Astrocyte (in vitro differentiated cells and primary cell): Measurements from ENCODE around the gene DENND1B. TPM values are rescaled to one million over a fixed set of nuclear protein-coding genes. Genes with fewer than 3 reads are reported as not detected.

ENCODE experiments used
- DNase-seq: peaks from one replicate; pipeline ENCODE4 v3.0.0-alpha.2; 2010; ENCODE audit warnings: low read depth
- FAIRE-seq: peaks from 2 replicates; lab custom pipeline; 2011; peaks lifted over from hg19 to GRCh38; lab: Jason Lieb, UNC
- H2AFZ ChIP-seq: 2 replicates; pipeline ENCODE4 v1.6.0; 2012; ENCODE audit warnings: low read depth, low read length, inconsistent platforms
- H3K27ac ChIP-seq: 2 replicates; pipeline ENCODE4 v1.5.1; 2011; ENCODE audit warnings: low read depth, low read length, inconsistent platforms
- H3K27me3 ChIP-seq: 2 replicates; pipeline ENCODE4 v1.6.0; 2011; ENCODE audit warnings: low read length, inconsistent platforms; ENCODE audit not compliant: insufficient read depth
- H3K36me3 ChIP-seq: 2 replicates; pipeline ENCODE4 v1.5.1; 2011; ENCODE audit warnings: low read length, inconsistent platforms; ENCODE audit not compliant: insufficient read depth
- H3K4me1 ChIP-seq: 2 replicates; pipeline ENCODE4 v1.5.1; 2011; ENCODE audit warnings: low read length, inconsistent platforms; ENCODE audit not compliant: insufficient read depth
- H3K4me2 ChIP-seq: 2 replicates; pipeline ENCODE4 v1.6.0; 2012; ENCODE audit warnings: low read length, inconsistent platforms
- H3K4me3 ChIP-seq: 2 replicates; pipeline ENCODE4 v1.5.1; 2011; ENCODE audit warnings: low read depth, mild to moderate bottlenecking, low read length, inconsistent platforms; ENCODE audit not compliant: insufficient read depth
- H3K79me2 ChIP-seq: 2 replicates; pipeline ENCODE4 v1.6.0; 2012; ENCODE audit warnings: mild to moderate bottlenecking, low read length, inconsistent platforms; ENCODE audit not compliant: insufficient read depth
- H3K9ac ChIP-seq: 2 replicates; pipeline ENCODE4 v1.6.0; 2012; ENCODE audit warnings: mild to moderate bottlenecking, low read length, inconsistent platforms
- H3K9me3 ChIP-seq: 2 replicates; pipeline ENCODE4 v1.5.1; 2012; ENCODE audit warnings: low read depth, mild to moderate bottlenecking, low read length, inconsistent platforms; ENCODE audit not compliant: insufficient read depth
- H4K20me1 ChIP-seq: 2 replicates; pipeline ENCODE4 v1.6.0; 2012; ENCODE audit warnings: low read length, inconsistent platforms; ENCODE audit not compliant: insufficient read depth
- H3K27ac Mint-ChIP-seq: one replicate; pipeline ENCODE4 v1.8.0; 2021; ENCODE audit warnings: mild to moderate bottlenecking, mixed read lengths; ENCODE audit not compliant: unreplicated experiment
- H3K27me3 Mint-ChIP-seq: one replicate; pipeline ENCODE4 v1.8.0; 2021; ENCODE audit warnings: low read depth, mixed read lengths; ENCODE audit not compliant: unreplicated experiment
- H3K36me3 Mint-ChIP-seq: one replicate; pipeline ENCODE4 v1.8.0; 2021; ENCODE audit warnings: low read depth, mixed read lengths; ENCODE audit not compliant: unreplicated experiment
- H3K4me1 Mint-ChIP-seq: one replicate; pipeline ENCODE4 v1.8.0; 2021; ENCODE audit warnings: low read depth, mixed read lengths; ENCODE audit not compliant: unreplicated experiment
- H3K4me3 Mint-ChIP-seq: one replicate; pipeline ENCODE4 v1.8.0; 2021; ENCODE audit warnings: mild to moderate bottlenecking, moderate library complexity, mixed read lengths; ENCODE audit not compliant: unreplicated experiment
- H3K9me3 Mint-ChIP-seq: one replicate; pipeline ENCODE4 v1.8.0; 2021; ENCODE audit warnings: mild to moderate bottlenecking, mixed read lengths; ENCODE audit not compliant: unreplicated experiment
- EZH2 ChIP-seq: IDR thresholded peaks from 2 replicates; pipeline ENCODE4 v1.6.1; 2012; ENCODE audit warnings: mild to moderate bottlenecking, low read length, inconsistent platforms; ENCODE audit not compliant: insufficient read depth
- total RNA-seq: library from RNA; stranded (reverse); gene quantifications from 2 replicates; pipeline ENCODE4 v1.2.1, GENCODE V29; 2021
- TF ChIP-seq, protein P1 (sequence below): IDR thresholded peaks from 2 replicates; pipeline ENCODE4 v1.5.1; 2011; ENCODE audit warnings: low read depth, mild to moderate bottlenecking, inconsistent platforms, low read length, moderate library complexity; ENCODE audit not compliant: insufficient read depth

The DENND1B gene
- total RNA-seq, 1 donor from 2014 or later = 9.6 TPM

DNA sequence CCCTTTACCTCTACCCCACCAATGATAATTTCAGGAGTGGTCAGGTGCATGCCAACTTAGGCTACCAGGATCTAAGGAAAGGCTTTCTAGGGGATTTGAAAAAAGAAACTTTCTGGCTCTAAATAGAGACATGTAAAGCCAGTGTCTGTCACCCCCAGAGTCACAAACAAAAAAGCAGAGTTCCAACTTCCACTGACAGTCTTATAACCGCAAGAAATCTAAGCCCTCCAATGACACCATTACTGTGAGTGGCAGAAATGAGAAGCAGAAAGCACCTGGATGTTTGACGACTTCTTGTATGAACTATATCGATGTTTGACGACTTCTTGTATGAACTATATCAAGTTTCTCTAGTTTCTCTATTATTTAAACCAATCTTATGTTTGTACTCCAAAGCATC is 6.0 kb downstream of the DENND1B start:
- Mint-ChIP-seq H3K36me3 (no peaks in the 10 kb centered on the region), H3K4me1 (peaks cover 11% of the 10 kb centered on the region), H3K27ac (no peak overlapping the region), H3K4me3 (no peak overlapping the region), H3K9me3 (no peaks in the 10 kb centered on the region), H3K27me3 (no peaks in the 10 kb centered on the region)
- Histone ChIP-seq H3K4me3 (no peak overlapping the region), H4K20me1 (peaks cover 3% of the 10 kb centered on the region), H3K27me3 (no peaks in the 10 kb centered on the region), H2AFZ (no peak overlapping the region), H3K27ac (no peak overlapping the region), H3K79me2 (peaks cover 33% of the 10 kb centered on the region), H3K4me1 (no peaks in the 10 kb centered on the region), H3K4me2 (no peak overlapping the region), H3K9me3 (no peaks in the 10 kb centered on the region), H3K9ac (no peak overlapping the region), H3K36me3 (no peaks in the 10 kb centered on the region)
- FAIRE-seq (no peak), DNase-seq (no peak)
- TF ChIP-seq EZH2 = no peak
- TF ChIP-seq, protein P1, sequence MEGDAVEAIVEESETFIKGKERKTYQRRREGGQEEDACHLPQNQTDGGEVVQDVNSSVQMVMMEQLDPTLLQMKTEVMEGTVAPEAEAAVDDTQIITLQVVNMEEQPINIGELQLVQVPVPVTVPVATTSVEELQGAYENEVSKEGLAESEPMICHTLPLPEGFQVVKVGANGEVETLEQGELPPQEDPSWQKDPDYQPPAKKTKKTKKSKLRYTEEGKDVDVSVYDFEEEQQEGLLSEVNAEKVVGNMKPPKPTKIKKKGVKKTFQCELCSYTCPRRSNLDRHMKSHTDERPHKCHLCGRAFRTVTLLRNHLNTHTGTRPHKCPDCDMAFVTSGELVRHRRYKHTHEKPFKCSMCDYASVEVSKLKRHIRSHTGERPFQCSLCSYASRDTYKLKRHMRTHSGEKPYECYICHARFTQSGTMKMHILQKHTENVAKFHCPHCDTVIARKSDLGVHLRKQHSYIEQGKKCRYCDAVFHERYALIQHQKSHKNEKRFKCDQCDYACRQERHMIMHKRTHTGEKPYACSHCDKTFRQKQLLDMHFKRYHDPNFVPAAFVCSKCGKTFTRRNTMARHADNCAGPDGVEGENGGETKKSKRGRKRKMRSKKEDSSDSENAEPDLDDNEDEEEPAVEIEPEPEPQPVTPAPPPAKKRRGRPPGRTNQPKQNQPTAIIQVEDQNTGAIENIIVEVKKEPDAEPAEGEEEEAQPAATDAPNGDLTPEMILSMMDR = no peak

DNA sequence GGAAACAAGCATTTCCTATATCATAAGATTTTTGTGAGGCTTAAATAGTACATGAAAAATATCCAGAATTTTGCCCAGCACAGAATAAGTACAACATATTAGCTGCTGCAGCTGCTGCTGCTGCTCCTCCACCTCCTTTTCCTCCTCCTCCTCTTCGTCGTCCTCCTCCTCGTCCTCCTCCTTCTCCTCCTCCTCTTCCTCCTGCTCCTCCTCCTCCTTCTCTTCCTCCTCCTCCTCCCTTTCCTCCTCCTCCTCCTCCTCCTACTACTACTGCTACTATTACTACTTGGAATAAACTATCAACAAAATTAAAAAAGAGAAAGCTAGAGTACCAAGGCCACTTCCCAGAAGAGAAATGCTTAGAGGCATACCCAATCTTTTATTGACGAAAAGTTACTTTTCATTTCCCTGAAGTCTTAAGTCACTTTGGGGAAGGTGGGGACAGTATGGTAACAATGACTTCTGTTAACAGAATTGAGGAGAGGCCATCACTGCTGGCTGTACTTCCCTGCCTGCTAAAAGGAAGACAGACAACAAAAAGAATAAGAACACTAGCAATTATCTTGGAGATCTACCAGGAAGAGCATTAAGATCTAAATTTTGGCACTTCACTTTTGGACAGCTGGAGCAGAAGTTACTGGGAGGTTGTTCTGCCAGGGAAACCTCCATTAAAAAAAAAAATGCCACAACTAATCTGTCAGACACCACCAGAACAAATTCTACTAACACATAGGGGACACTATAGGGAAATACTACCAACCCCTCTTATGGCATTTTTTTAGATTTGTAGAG is 7.1 kb downstream of the DENND1B start:
- Histone ChIP-seq H3K36me3 (no peaks in the 10 kb centered on the region), H3K27ac (no peak overlapping the region), H3K4me1 (no peaks in the 10 kb centered on the region), H3K4me2 (no peak overlapping the region), H3K27me3 (no peaks in the 10 kb centered on the region), H3K9me3 (no peaks in the 10 kb centered on the region), H3K4me3 (no peak overlapping the region), H2AFZ (no peak overlapping the region), H4K20me1 (peaks cover 8% of the 10 kb centered on the region), H3K9ac (no peak overlapping the region), H3K79me2 (peaks cover 30% of the 10 kb centered on the region)
- DNase-seq (no peak), FAIRE-seq (no peak)
- H3K36me3 Mint-ChIP-seq = no peaks in the 10 kb centered on the region
- H3K9me3 Mint-ChIP-seq = no peaks in the 10 kb centered on the region
- no peaks in the 10 kb centered on the region for H3K27me3 Mint-ChIP-seq
- no peak for TF ChIP-seq EZH2
- TF ChIP-seq, protein P1 = no peak
- no peak overlapping the region for H3K4me3 Mint-ChIP-seq
- no peak overlapping the region for H3K27ac Mint-ChIP-seq
- peaks cover 3% of the 10 kb centered on the region for H3K4me1 Mint-ChIP-seq

DNA sequence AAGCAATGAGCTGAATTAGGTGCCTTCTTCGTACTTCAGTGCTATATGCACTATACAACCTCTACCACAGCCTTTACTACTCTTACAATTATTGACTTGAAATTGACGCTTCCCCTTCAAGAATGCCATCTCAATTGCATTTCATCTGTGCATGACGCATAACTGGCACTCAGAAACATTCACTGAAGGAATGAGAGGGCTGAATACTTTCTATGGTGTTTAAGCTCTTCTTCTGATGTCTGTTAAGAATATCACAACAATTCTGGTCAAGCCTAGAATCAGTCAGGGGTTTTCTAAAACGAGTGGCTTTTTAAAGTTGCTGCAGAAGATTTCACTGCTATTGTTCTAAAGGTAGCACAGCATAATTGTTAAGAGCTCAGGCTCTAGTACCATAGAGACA is 11.5 kb downstream of the DENND1B start:
- Mint-ChIP-seq H3K4me1 (no peaks in the 10 kb centered on the region), H3K27ac (no peak overlapping the region), H3K27me3 (no peaks in the 10 kb centered on the region), H3K4me3 (no peak overlapping the region), H3K36me3 (no peaks in the 10 kb centered on the region), H3K9me3 (no peaks in the 10 kb centered on the region)
- H3K27me3 ChIP-seq = no peaks in the 10 kb centered on the region
- H3K79me2 ChIP-seq = peaks cover 6% of the 10 kb centered on the region
- H3K4me3 ChIP-seq = no peak overlapping the region
- no peak overlapping the region for H2AFZ ChIP-seq
- H3K9me3 ChIP-seq = no peaks in the 10 kb centered on the region
- peaks cover 7% of the 10 kb centered on the region for H4K20me1 ChIP-seq
- no peak for TF ChIP-seq EZH2
- TF ChIP-seq, protein P1 = no peak
- H3K36me3 ChIP-seq = no peaks in the 10 kb centered on the region
- FAIRE-seq (no peak), DNase-seq (no peak)
- no peak overlapping the region for H3K9ac ChIP-seq
- H3K4me1 ChIP-seq = no peaks in the 10 kb centered on the region
- no peak overlapping the region for H3K4me2 ChIP-seq
- H3K27ac ChIP-seq = no peak overlapping the region
